GM12872 (cell line): ENCODE data around the gene IPO7.

Experiments used
- TF ChIP-seq, protein P1 (sequence below): IDR thresholded peaks from 3 replicates; pipeline ENCODE4 v1.5.1; 2011; ENCODE audit warnings: low read depth, mild to moderate bottlenecking, low read length, moderate library complexity; ENCODE audit not compliant: insufficient read depth

IPO7 gene

DNA sequence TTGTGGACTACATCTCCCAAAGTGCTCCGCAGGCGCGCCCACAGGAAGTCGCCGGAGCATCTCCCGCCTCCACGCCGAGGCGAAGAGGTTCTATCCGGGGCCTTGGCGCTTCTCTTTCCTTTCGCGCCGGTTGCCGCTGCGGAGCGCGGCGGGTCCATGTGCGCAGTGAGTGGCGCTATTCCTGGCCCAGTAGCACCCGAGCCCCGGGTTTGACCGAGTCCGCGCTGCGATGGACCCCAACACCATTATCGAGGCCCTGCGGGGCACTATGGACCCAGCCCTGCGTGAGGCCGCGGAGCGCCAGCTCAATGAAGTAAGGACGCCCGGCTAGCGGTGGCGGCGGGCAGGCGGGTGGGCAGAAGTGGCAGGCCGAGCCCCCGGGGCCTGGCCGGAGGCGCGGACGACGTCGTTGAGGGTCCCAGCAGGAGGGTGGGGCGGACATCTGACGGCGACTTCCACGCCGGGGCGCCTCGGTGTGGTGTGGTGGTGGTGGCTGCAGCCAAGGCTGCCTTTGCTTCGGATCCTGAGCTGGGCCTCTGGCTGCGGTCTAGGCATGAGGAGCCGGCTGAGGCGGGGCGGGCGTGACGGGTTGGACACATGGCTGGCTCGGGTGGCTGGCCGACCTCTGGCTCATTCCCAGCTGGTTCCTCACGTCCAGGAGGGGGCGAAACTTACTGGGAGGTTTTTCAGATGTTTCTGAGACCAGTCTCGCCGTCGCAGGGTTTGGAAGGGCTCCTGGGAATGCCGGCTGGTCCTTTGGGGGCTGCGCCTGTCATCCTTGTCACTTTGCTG lies at the start of gene IPO7:
Gene IPO7 (plus strand): TSS at position 118 of the 792 bp plus-strand sequence. CDS start 112 bp downstream, at position 230.
- TF ChIP-seq, protein P1, sequence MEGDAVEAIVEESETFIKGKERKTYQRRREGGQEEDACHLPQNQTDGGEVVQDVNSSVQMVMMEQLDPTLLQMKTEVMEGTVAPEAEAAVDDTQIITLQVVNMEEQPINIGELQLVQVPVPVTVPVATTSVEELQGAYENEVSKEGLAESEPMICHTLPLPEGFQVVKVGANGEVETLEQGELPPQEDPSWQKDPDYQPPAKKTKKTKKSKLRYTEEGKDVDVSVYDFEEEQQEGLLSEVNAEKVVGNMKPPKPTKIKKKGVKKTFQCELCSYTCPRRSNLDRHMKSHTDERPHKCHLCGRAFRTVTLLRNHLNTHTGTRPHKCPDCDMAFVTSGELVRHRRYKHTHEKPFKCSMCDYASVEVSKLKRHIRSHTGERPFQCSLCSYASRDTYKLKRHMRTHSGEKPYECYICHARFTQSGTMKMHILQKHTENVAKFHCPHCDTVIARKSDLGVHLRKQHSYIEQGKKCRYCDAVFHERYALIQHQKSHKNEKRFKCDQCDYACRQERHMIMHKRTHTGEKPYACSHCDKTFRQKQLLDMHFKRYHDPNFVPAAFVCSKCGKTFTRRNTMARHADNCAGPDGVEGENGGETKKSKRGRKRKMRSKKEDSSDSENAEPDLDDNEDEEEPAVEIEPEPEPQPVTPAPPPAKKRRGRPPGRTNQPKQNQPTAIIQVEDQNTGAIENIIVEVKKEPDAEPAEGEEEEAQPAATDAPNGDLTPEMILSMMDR, result no peak; the same call in 2 of the 3 replicates

DNA sequence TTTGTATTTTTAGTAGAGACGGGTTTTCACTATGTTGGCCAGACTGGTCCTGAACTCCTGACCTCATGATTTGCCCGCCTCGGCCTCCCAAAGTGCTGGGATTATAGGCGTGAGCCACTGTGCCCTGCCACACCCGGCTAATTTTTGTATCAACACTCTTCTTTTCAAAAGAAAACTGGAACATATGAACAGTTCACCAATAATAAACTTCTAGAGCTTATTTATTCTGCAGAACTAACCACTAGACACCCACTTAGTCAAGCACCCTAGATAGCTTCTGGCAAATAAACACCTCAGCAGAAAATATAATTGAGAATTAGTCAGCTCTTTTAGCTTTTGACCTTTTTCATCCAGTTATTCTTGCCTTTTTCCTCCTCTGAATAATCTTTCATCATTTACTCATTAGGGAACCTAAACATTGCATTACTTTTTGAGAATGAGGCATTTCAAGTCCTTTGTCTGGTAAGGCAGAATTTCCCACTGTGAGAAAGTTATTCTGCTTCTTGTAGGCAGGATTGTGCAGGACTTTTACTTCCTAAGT lies 42.7 kb upstream of the IPO7 start:
- TF ChIP-seq, protein P1, result no peak

DNA sequence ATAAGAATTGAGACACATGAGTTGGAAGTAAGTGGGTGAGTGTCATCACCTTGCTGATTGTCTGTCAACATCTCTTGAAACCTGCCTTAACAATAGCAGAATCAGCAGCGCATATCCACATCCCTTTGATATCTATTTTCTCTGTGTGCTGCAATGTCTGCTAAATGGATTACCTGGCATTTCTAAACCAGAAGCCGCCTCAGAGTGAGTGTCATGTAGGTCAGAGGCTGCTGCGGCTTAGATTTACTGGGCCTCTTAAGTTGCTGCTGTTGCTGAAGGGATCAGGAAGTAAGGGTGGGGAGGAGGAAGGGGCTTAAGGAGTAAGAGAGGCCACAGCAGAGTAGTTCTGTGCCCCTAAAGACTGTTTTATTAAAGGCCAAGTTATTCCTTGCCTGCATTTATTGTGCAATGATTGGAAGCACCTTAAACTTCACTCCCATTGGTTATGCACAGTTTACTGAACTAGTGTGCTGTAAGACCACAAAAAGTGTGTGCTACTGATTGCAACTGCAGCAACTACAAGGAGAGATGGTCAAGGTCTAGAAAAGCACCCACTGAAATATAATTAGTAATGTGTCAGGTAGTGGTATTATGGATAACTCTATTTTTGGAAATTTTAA lies 40.3 kb upstream of the IPO7 start:
- TF ChIP-seq, protein P1, result no peak

DNA sequence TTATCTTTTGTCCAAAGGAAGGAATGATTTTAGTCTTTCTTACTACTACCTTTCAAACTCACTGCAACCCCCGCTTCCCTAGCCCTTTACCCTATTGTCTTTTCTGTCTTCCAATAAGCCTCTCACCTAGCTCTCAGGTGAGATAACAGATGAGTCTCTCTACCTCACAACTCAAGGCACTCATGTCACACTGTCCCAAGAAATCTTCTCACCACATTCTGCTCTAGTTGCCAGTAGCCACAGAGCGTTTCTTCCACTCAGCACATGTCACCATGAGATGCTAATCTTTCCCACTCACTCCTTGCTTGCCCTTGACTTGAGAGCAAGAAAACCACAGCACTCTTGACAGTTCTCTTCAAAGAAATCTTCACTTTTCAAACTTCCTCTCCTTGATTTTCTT lies 37.4 kb upstream of the IPO7 start:
- TF ChIP-seq, protein P1, result no peak

DNA sequence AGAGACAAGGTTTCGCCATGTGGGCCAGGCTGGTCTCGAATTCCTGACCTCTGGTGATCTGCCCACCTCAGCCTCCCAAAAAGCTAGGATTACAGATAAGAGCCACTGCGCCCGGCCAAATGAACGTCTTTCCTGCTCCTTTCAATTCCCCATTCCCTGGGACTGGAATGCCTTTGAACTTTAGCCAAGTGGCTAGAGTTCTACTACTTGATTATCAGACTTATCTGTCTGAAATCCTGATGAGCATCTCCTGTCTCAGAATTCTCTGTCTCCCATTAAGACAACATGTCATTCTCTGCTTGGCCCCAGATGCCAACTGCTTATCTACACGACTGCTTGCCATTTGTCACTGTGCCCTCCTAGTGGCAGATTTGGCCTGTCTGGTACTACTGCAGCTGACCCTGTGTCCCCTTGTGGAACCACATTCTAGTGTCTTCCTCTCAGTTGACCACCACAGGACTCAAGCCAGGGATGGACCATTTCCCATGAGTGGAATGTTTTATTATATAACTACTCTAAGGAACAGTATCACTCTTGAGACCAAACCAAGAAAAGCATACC lies 33.1 kb upstream of the IPO7 start:
- TF ChIP-seq, protein P1, result no peak

DNA sequence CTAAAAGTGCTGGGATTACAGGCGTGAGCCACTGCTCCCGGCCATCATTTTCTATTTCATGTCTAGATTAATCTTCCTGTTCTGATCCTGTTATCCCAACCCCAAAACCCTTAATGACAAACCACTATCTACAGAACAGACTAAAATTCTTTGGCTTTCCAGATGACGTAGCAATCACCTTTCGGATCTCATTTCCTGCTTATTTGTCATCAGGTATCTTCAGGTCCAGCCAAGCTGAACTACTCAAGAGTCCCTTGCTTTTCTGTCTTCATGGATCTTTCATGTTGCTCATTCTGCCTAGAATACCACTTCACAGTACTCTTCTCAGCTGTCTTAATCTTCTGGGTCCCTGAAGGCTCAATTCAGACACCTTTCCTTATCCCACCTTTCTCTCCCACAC lies 27.4 kb upstream of the IPO7 start:
- TF ChIP-seq, protein P1, result no peak

DNA sequence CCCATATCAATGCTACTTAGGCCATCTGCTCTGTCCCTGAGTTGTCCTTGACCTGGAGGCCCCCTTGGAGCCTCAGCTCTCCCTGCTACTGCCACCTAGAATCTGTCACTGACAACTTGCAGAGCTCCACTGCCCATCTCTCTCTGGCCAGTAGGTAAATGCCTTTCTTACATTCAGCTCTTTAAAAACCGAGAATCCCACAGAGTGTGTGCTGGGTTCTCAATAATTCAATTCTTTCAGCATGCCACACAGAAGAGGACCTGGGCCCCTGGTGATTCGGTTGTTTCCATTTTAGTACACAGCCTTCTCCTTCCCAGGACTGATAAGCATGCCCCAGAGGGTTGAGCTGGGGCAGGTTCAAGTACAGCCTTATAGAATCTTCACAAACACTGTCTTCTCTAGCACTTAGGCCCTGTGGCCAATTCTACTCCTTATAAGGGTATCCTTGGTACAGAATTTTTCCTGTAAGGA lies 22.0 kb upstream of the IPO7 start:
- TF ChIP-seq, protein P1, result no peak
